ENCODE results near the gene AEBP1. TPM values are rescaled to one million over a fixed set of nuclear protein-coding genes. Genes with fewer than 3 reads are reported as not detected.
A peak's percentile ranks its signal among the peaks of the same experiment; 100 is the strongest.

Gene AEBP1
- total RNA-seq, 1 experiment from 2014 or later, result 50.8 TPM

- Mint-ChIP-seq H3K27ac (0 out of 2 replicates have a peak overlapping the region, but pooled peaks have one; percentile 49), H3K9me3 (no peaks in the 10 kb centered on the region), H3K4me3 (no peak overlapping the region), H3K4me1 (peaks cover 9% of the 10 kb centered on the region), H3K27me3 (ENCODE audit: low read depth) (no peaks in the 10 kb centered on the region; the same call in 1 of the 2 replicates), H3K36me3 (no peaks in the 10 kb centered on the region)
- TF ChIP-seq ARID4B (CRISPR knock-in tag; IDR thresholded peaks at IDR 0.05; ENCODE audit: borderline replicate concordance), result no peak
- ChIA-PET POLR2A (no interaction called here), CTCF (interaction anchor here (0.9 kb wide), 1 partner anchor 38 kb away, joined by 7 read pairs; no protein-coding TSS in a partner anchor)
- DNase-seq (ENCODE audit: low spot score) (no peak), ATAC-seq (no peak)
Observed at GRCh38 chr7:44158873-44159631, 54.9 kb downstream of the AEBP1 start.

DNA sequence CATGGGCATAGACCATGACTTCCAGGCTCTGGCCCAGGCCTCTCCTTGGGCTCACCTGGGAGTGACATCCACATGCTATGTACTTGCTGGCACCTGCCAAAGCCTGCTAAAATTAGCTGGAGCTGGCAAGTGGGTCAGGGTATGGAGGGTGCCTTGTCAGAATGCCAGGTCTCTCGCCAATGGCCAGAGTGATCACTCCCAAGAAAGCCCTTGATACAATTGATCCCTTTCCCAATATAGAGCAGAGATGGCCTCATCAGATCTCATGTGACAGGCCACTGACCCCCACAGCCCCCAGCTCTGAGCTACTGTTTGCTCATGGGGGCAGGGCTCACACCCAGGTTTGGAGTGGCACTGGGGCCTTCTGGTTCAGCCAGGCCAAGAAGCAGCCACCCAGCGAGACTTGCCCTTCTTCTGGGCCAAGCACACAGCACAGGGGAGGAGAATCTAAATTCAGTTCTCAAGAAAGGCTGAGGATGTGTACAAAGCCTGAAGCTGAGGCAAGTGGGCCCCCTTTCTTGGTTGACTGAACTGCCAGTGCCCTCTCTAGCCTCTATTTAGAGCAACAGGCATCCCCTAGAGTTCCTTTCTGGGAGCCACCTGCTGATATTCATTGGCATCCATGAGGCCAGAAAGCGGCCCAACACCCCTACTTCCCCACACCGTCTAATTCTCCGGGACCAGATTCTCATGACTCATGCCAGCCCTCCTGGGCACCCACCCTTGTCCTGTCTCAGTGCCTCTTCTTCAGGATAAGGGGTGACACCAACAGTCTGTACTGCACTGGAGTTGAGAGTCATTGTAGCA lies 55.9 kb downstream of the AEBP1 start:
- ATAC-seq (no peak), DNase-seq (ENCODE audit: low spot score) (no peak)
- no peaks in the 10 kb centered on the region for H3K9me3 Mint-ChIP-seq
- TF ChIP-seq NFATC4 (CRISPR knock-in tag; IDR thresholded peaks at IDR 0.05) (no peak), FOXP1 (CRISPR knock-in tag; IDR thresholded peaks at IDR 0.05; ENCODE audit: borderline replicate concordance) (no peak), KAT7 (CRISPR knock-in tag; IDR thresholded peaks at IDR 0.05; ENCODE audit: borderline replicate concordance) (no peak), PRRX2 (CRISPR knock-in tag; IDR thresholded peaks at IDR 0.05) (no peak), ZBTB21 (CRISPR knock-in tag; IDR thresholded peaks at IDR 0.05; ENCODE audit: borderline replicate concordance) (no peak), SMAD3 (CRISPR knock-in tag; IDR thresholded peaks at IDR 0.05; ENCODE audit: borderline replicate concordance) (no peak), JUN (CRISPR knock-in tag; IDR thresholded peaks at IDR 0.05) (no peak), NR3C1 (CRISPR knock-in tag; conservative IDR thresholded peaks at IDR 0.05; ENCODE audit: low read depth) (no peak), HMGXB4 (CRISPR knock-in tag; IDR thresholded peaks at IDR 0.05) (no peak), ZNF512 (CRISPR knock-in tag; IDR thresholded peaks at IDR 0.05; ENCODE audit: borderline replicate concordance) (no peak), ZNF671 (CRISPR knock-in tag; IDR thresholded peaks at IDR 0.05) (no peak), ATF2 (CRISPR knock-in tag; IDR thresholded peaks at IDR 0.05; ENCODE audit: borderline replicate concordance, low read depth) (no peak), PRDM15 (CRISPR knock-in tag; IDR thresholded peaks at IDR 0.05) (no peak)
- TF ChIP-seq, protein P1, sequence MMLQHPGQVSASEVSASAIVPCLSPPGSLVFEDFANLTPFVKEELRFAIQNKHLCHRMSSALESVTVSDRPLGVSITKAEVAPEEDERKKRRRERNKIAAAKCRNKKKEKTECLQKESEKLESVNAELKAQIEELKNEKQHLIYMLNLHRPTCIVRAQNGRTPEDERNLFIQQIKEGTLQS (CRISPR knock-in tag; conservative IDR thresholded peaks at IDR 0.05), result no peak
- ChIA-PET CTCF (no interaction called here), POLR2A (no interaction called here)
- no peaks in the 10 kb centered on the region for H3K36me3 Mint-ChIP-seq
- H3K27ac Mint-ChIP-seq, result no peak overlapping the region
- no peaks in the 10 kb centered on the region; the same call in 1 of the 2 replicates for H3K27me3 Mint-ChIP-seq (ENCODE audit: low read depth)
- H3K4me3 Mint-ChIP-seq, result no peak overlapping the region
- peaks cover 11% of the 10 kb centered on the region for H3K4me1 Mint-ChIP-seq

Measured in WTC11 (cell line).